GM12878 (cell line): ENCODE data around the gene CACNG1. TPM values are rescaled to one million over a fixed set of nuclear protein-coding genes. Genes with fewer than 3 reads are reported as not detected.

ENCODE experiments used
- ATAC-seq: fragments of 200-7000 bp; cut with Tn5 transposase; 3 replicates; pipeline ENCODE4 v1.9.1; 2020; ENCODE audit warnings: mild to moderate bottlenecking, moderate library complexity
- BruUV-seq: library from RNA; stranded (reverse); fragments of 400-500 nt; replicated peaks from 2 replicates; lab custom pipeline; 2021; lab: Mats Ljungman, UMichigan
- CTCF ChIA-PET: fragments of 300-600 bp; sonication (Branson Sonifier 250); formaldehyde crosslinking; extraction: SDS; loops from one replicate; lab custom pipeline; 2021; ENCODE audit warnings: inconsistent platforms; lab: Yijun Ruan, JAX
- POLR2A ChIA-PET: fragments of 350-600 bp; formaldehyde crosslinking; extraction: SDS; loops from one replicate; lab custom pipeline; 2021; ENCODE audit warnings: inconsistent platforms; lab: Charles Lee
- RAD21 ChIA-PET: fragments of 300-600 bp; sonication (Branson Sonifier 250); formaldehyde crosslinking; loops from one replicate; lab custom pipeline; 2023; ENCODE audit warnings: antibody characterized with exemption; ENCODE audit not compliant: unreplicated experiment; lab: Charles Lee
- SMC1A ChIA-PET: fragments of 300-600 bp; sonication (Branson Sonifier 250); formaldehyde crosslinking; loops from one replicate; lab custom pipeline; 2023; ENCODE audit not compliant: unreplicated experiment, uncharacterized antibody; lab: Charles Lee
- DNase-seq: peaks from one replicate; pipeline ENCODE4 v3.0.0-alpha.2; 2011; ENCODE audit warnings: low read depth, low spot score
- FAIRE-seq: peaks from 3 replicates; lab custom pipeline; 2011; peaks lifted over from hg19 to GRCh38; lab: Jason Lieb, UNC
- H2AFZ ChIP-seq: 2 replicates; pipeline ENCODE4 v1.6.0; 2011; ENCODE audit warnings: low read depth, low read length, control low read depth; ENCODE audit not compliant: control insufficient read depth
- H3K27ac ChIP-seq: 2 replicates; pipeline ENCODE4 v1.5.1; 2011; ENCODE audit warnings: control low read depth; ENCODE audit not compliant: control insufficient read depth, insufficient read depth
- H3K27me3 ChIP-seq, 2 experiments: replicated peaks in 1 of 2; 2 replicates each; pipeline versions ENCODE4 v1.6.0 to v1.6.1; 2011; ENCODE audit warnings: low read length in 1 of 2; ENCODE audit not compliant: control insufficient read depth in 2 of 2, insufficient read depth in 2 of 2
- H3K36me3 ChIP-seq, 2 experiments: 2 replicates each; pipeline ENCODE4 v1.5.1; 2011; ENCODE audit warnings: low read length in 1 of 2; ENCODE audit not compliant: control insufficient read depth in 2 of 2, insufficient read depth in 2 of 2
- H3K4me1 ChIP-seq: 2 replicates; pipeline ENCODE4 v1.6.1; 2011; ENCODE audit warnings: mild to moderate bottlenecking, low read length, moderate library complexity, mixed read lengths; ENCODE audit not compliant: control insufficient read depth, insufficient read depth
- H3K4me2 ChIP-seq: 2 replicates; pipeline ENCODE4 v1.6.0; 2011; ENCODE audit warnings: control low read depth; ENCODE audit not compliant: control insufficient read depth, insufficient read depth
- H3K4me3 ChIP-seq: fragments of 200-600 bp; sonication (generic); 2 replicates; pipeline ENCODE4 v1.5.1; 2016
- H3K79me2 ChIP-seq: 2 replicates; pipeline ENCODE4 v1.6.0; 2011; ENCODE audit warnings: low read length; ENCODE audit not compliant: control insufficient read depth, insufficient read depth
- H3K9ac ChIP-seq: 2 replicates; pipeline ENCODE4 v1.8.0; 2011; ENCODE audit warnings: low read length, control low read depth, mixed read lengths; ENCODE audit not compliant: control insufficient read depth, insufficient read depth
- H3K9me3 ChIP-seq: replicated peaks from 3 replicates; pipeline ENCODE4 v1.5.1; 2011; ENCODE audit warnings: mild to moderate bottlenecking, low read length; ENCODE audit not compliant: control insufficient read depth, insufficient read depth
- H4K20me1 ChIP-seq: 2 replicates; pipeline ENCODE4 v1.6.0; 2011; ENCODE audit not compliant: control insufficient read depth, insufficient read depth
- BMI1 ChIP-seq: fragments of 450-650 bp; IDR thresholded peaks from 2 replicates; pipeline ENCODE4 v1.6.1; 2016; ENCODE audit warnings: mild to moderate bottlenecking, moderate library complexity, borderline replicate concordance
- CBFB ChIP-seq: IDR thresholded peaks from 2 replicates; pipeline ENCODE4 v1.6.1; 2016; ENCODE audit warnings: antibody characterized with exemption, low read depth
- EZH2 ChIP-seq: IDR thresholded peaks from 2 replicates; pipeline ENCODE4 v1.6.1; 2012; ENCODE audit warnings: low read depth, mild to moderate bottlenecking, control low read depth, inconsistent platforms, low read length, borderline replicate concordance; ENCODE audit not compliant: control insufficient read depth
- IKZF2 ChIP-seq, 2 experiments: fragments of 450-650 bp; IDR thresholded peaks; 2 replicates each; pipeline ENCODE4 v1.6.1; 2017; ENCODE audit warnings: mild to moderate bottlenecking in 2 of 2, moderate library complexity in 2 of 2
- IRF4 ChIP-seq: IDR thresholded peaks from 2 replicates; pipeline ENCODE4 v1.6.1; 2011; ENCODE audit warnings: low read depth, low read length
- KDM1A ChIP-seq: fragments of 200-600 bp; sonication (generic); IDR thresholded peaks from 2 replicates; pipeline ENCODE4 v1.6.1; 2016; ENCODE audit warnings: borderline replicate concordance
- MYB ChIP-seq: fragments of 150-350 bp; IDR thresholded peaks from 2 replicates; pipeline ENCODE4 v1.6.1; 2014; ENCODE audit warnings: mild to moderate bottlenecking, low read depth, low read length, borderline replicate concordance
- MYC ChIP-seq: IDR thresholded peaks from 2 replicates; pipeline ENCODE4 v1.6.1; 2011; ENCODE audit warnings: mild to moderate bottlenecking, low read length, moderate library complexity, inconsistent platforms; ENCODE audit not compliant: insufficient read depth, insufficient replicate concordance, insufficient read length, severe bottlenecking
- NBN ChIP-seq: fragments of 450-650 bp; IDR thresholded peaks from 2 replicates; pipeline ENCODE4 v1.6.1; 2016
- NFYA ChIP-seq: IDR thresholded peaks from 2 replicates; pipeline ENCODE4 v1.6.1; 2011; ENCODE audit warnings: low read depth, mild to moderate bottlenecking, low read length, improper control_type of control experiment, borderline replicate concordance
- PAX8 ChIP-seq: fragments of 450-650 bp; IDR thresholded peaks from 2 replicates; pipeline ENCODE4 v1.6.1; 2017; ENCODE audit warnings: mild to moderate bottlenecking, moderate library complexity
- POLR2A ChIP-seq: IDR thresholded peaks from 2 replicates; pipeline ENCODE4 v1.6.1; 2011; ENCODE audit warnings: low read depth, mild to moderate bottlenecking, low read length
- RB1 ChIP-seq: fragments of 450-650 bp; formaldehyde crosslinking; IDR thresholded peaks from 2 replicates; pipeline ENCODE4 v1.6.1; 2017; ENCODE audit warnings: mild to moderate bottlenecking, borderline replicate concordance
- SIN3A ChIP-seq: IDR thresholded peaks from 2 replicates; pipeline ENCODE4 v1.6.1; 2012; ENCODE audit warnings: low read depth, low read length, improper control_type of control experiment
- SP1 ChIP-seq: IDR thresholded peaks from one replicate; pipeline ENCODE4 v1.6.1; 2011; ENCODE audit warnings: low read depth, low read length
- SRF ChIP-seq, 2 experiments: IDR thresholded peaks; 2 replicates each; pipeline ENCODE4 v1.6.1; 2011; ENCODE audit warnings: low read depth in 2 of 2, low read length in 2 of 2, mild to moderate bottlenecking in 1 of 2, moderate library complexity in 1 of 2
- STAT3 ChIP-seq: IDR thresholded peaks from 2 replicates; pipeline ENCODE4 v1.6.1; 2011; ENCODE audit warnings: low read depth, low read length, improper control_type of control experiment
- SUZ12 ChIP-seq: fragments of 200-600 bp; sonication (generic); IDR thresholded peaks from one replicate; pipeline ENCODE4 v1.6.1; 2018; ENCODE audit warnings: antibody characterized with exemption, mild to moderate bottlenecking; ENCODE audit not compliant: unreplicated experiment
- TAF1 ChIP-seq: IDR thresholded peaks from 2 replicates; pipeline ENCODE4 v1.6.1; 2011; ENCODE audit warnings: mild to moderate bottlenecking, low read depth, low read length, borderline replicate concordance
- TARDBP ChIP-seq: IDR thresholded peaks from 2 replicates; pipeline ENCODE4 v1.6.1; 2016; ENCODE audit warnings: borderline replicate concordance
- YY1 ChIP-seq: IDR thresholded peaks from 2 replicates; pipeline ENCODE4 v1.6.1; 2011; ENCODE audit warnings: low read depth, mild to moderate bottlenecking, low read length
- ZSCAN29 ChIP-seq: fragments of 450-650 bp; IDR thresholded peaks from 2 replicates; pipeline ENCODE4 v1.6.1; 2017; ENCODE audit warnings: mild to moderate bottlenecking, moderate library complexity
- WGBS: methylation state at CpG from one replicate; pipeline ENCODE4 v1.1.6; 2016; ENCODE audit warnings: low lambda C conversion rate; ENCODE audit not compliant: insufficient replicate concordance, insufficient coverage; ENCODE audit errors: missing lambda C conversion rate; 5-methylcytosine and 5-hydroxymethylcytosine counted together
- in situ Hi-C: fragments of 300-500 bp; cut with MboI; formaldehyde crosslinking; loops from 9 replicates; pipeline ENCODE4 v1.14.3; 2018; ENCODE audit warnings: mixed read lengths
- intact Hi-C: fragments of 100-400 bp; cut with micrococcal nuclease; formaldehyde crosslinking; loops from one replicate; pipeline ENCODE4 v1.14.2; 2022; ENCODE audit not compliant: unreplicated experiment
- polyA plus RNA-seq, 11 experiments: library from polyadenylated mRNA; depleted of rRNA in 4 of 11; unstranded in 6 of 11; stranded (reverse) in 5 of 11; fragments of >200 nt; fragmentation: Nextera tagmentation in 4 of 11; fragmentation: Illumina TruSeq in 1 of 11; extraction: Ambion mirVana in 4 of 11; extraction: Trizol in 1 of 11; gene quantifications; 1 replicate in 1 of 11; 2 replicates in 10 of 11; pipeline versions ENCODE4 v1.2.1 to v1.2.3, GENCODE V29; 2011 to 2016; ENCODE audit warnings: inconsistent platforms in 2 of 11, missing spikeins in 2 of 11, low read depth in 1 of 11
- total RNA-seq, 4 experiments: library from RNA; depleted of rRNA in 3 of 4; stranded (reverse); fragments of >200 nt in 3 of 4; fragmentation: Illumina TruSeq in 1 of 4; extraction: Trizol in 1 of 4; gene quantifications; 2 replicates each; pipeline versions ENCODE4 v1.2.1 to v1.2.3, GENCODE V29; 2013 to 2021
- TF ChIP-seq, protein P1 (sequence below): IDR thresholded peaks from 2 replicates; pipeline ENCODE4 v1.6.1; 2011; ENCODE audit warnings: low read depth, mild to moderate bottlenecking, low read length, moderate library complexity, borderline replicate concordance; ENCODE audit errors: extremely low read depth
- TF ChIP-seq, protein P2 (sequence below): IDR thresholded peaks from 2 replicates; pipeline ENCODE4 v1.6.1; 2012; ENCODE audit warnings: low read length, inconsistent platforms
- TF ChIP-seq, protein P3 (sequence below): fragments of 150-350 bp; IDR thresholded peaks from 2 replicates; pipeline ENCODE4 v1.6.1; 2014; ENCODE audit warnings: mild to moderate bottlenecking, low read depth, low read length

The CACNG1 gene
- total and polyA plus RNA-seq, 10 of the 15 experiments (the other 5 are each of a cell fraction or from before 2014, with no cell fraction given): not detected

DNA sequence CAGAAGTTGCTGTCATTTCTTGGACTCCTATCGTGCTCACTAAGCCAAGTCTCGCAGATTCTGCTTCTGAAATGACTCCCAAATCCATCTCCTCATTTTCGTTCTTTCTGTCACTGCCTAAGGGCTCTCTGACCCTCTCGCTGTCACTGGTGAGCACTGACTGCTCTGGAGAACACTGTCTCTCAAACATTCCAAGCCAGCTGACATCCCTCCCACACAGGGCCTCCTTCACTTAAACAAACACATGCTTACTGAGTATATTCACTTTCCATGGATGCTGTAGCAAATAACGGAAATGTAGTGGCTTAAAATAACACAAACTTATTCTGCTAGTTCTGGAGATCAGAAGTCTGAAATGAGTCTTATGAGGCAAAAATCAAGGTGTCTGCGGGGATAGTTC, 18.8 kb downstream of the CACNG1 start (continued):
- TF ChIP-seq KDM1A: no peak
- TF ChIP-seq CBFB: no peak
- no peak for TF ChIP-seq SIN3A
- TF ChIP-seq EZH2: no peak
- TF ChIP-seq YY1: no peak

DNA sequence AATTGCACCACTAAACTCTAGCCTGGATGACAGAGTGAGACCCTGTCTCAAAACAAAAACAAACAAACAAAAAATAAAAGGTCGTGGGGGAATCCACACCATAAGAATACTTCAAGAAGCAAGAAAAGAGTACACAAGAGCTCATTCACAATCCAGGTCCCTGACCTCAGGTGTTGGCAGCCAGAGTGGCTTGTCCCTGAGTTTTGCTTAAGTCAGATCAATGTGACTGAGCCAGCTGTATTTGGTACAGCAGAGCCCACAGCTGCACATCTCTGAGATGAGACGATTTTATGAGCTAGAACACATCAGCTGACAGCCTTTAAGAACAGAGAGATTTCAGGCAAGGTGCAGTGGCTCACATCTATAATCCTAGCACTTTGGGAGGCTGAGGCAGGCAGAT, 22.4 kb downstream of the CACNG1 start:
- POLR2A ChIA-PET: interaction anchor here (1.6 kb wide), 1 partner anchor 12 kb away, joined by 4 read pairs; no protein-coding TSS in a partner anchor
- Histone ChIP-seq H3K27ac (no peak overlapping the region), H3K36me3 (no peaks in the 10 kb centered on the region), H3K27me3 (no peaks in the 10 kb centered on the region), H2AFZ (no peak overlapping the region), H3K9ac (no peak overlapping the region), H3K79me2 (no peaks in the 10 kb centered on the region), H3K9me3 (no peaks in the 10 kb centered on the region), H3K4me1 (no peaks in the 10 kb centered on the region), H3K4me2 (no peak overlapping the region), H4K20me1 (no peaks in the 10 kb centered on the region), H3K4me3 (no peak overlapping the region)
- SMC1A ChIA-PET: interaction anchor here (0.8 kb wide), 1 partner anchor 33 kb away, joined by 3 read pairs; no protein-coding TSS in a partner anchor
- no peak for DNase-seq
- no peak for FAIRE-seq
- in situ Hi-C loops: no loop called here
- CTCF ChIA-PET: no interaction called here
- no peak for ATAC-seq
- TF ChIP-seq IKZF2 (IDR thresholded peaks at IDR 0.05): no peak
- TF ChIP-seq MYC: no peak
- TF ChIP-seq RB1: no peak
- TF ChIP-seq STAT3: no peak
- TF ChIP-seq SUZ12: no peak
- TF ChIP-seq ZSCAN29: no peak
- no peak for TF ChIP-seq SP1
- no peak for TF ChIP-seq SRF (IDR thresholded peaks at IDR 0.05; ENCODE audit: low read depth in 2 of 2, low read length in 2 of 2)
- TF ChIP-seq, protein P1, sequence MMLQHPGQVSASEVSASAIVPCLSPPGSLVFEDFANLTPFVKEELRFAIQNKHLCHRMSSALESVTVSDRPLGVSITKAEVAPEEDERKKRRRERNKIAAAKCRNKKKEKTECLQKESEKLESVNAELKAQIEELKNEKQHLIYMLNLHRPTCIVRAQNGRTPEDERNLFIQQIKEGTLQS: no peak
- no peak for TF ChIP-seq BMI1
- no peak for TF ChIP-seq IRF4
- TF ChIP-seq TAF1: no peak
- no peak for TF ChIP-seq PAX8
- TF ChIP-seq MYB: no peak
- TF ChIP-seq, protein P2, sequence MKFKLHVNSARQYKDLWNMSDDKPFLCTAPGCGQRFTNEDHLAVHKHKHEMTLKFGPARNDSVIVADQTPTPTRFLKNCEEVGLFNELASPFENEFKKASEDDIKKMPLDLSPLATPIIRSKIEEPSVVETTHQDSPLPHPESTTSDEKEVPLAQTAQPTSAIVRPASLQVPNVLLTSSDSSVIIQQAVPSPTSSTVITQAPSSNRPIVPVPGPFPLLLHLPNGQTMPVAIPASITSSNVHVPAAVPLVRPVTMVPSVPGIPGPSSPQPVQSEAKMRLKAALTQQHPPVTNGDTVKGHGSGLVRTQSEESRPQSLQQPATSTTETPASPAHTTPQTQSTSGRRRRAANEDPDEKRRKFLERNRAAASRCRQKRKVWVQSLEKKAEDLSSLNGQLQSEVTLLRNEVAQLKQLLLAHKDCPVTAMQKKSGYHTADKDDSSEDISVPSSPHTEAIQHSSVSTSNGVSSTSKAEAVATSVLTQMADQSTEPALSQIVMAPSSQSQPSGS: no peak
- TF ChIP-seq, protein P3, sequence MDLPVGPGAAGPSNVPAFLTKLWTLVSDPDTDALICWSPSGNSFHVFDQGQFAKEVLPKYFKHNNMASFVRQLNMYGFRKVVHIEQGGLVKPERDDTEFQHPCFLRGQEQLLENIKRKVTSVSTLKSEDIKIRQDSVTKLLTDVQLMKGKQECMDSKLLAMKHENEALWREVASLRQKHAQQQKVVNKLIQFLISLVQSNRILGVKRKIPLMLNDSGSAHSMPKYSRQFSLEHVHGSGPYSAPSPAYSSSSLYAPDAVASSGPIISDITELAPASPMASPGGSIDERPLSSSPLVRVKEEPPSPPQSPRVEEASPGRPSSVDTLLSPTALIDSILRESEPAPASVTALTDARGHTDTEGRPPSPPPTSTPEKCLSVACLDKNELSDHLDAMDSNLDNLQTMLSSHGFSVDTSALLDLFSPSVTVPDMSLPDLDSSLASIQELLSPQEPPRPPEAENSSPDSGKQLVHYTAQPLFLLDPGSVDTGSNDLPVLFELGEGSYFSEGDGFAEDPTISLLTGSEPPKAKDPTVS: no peak
- TF ChIP-seq NFYA: no peak
- TF ChIP-seq POLR2A: no peak
- TF ChIP-seq NBN: no peak
- no peak for TF ChIP-seq TARDBP
- intact Hi-C loops: no loop called here
- no TSS peak for BruUV-seq
- 3% methylated on average over 2 of the region's 2 CpGs for WGBS
- RAD21 ChIA-PET: no interaction called here
